GM12878 (cell line): Measurements from ENCODE around the gene PSORS1C2.
A peak's percentile ranks its signal among the peaks of the same experiment; 100 is the strongest.

Source experiments
- BCLAF1 ChIP-seq: fragments of 450-650 bp; IDR thresholded peaks from 2 replicates; pipeline ENCODE4 v1.6.1; 2017; ENCODE audit warnings: antibody characterized with exemption, mild to moderate bottlenecking, moderate library complexity
- CTCF ChIP-seq, 3 experiments: IDR thresholded peaks in 2 of 3; conservative IDR thresholded peaks in 1 of 3; 2 replicates each; pipeline ENCODE4 v1.5.1; 2011; ENCODE audit warnings: low read depth in 3 of 3, low read length in 3 of 3, mild to moderate bottlenecking in 3 of 3, control low read depth in 2 of 3, moderate library complexity in 2 of 3, inconsistent platforms in 1 of 3, mixed read lengths in 1 of 3; ENCODE audit not compliant: control insufficient read depth in 2 of 3, insufficient read depth in 1 of 3; ENCODE audit errors: extremely low read depth in 1 of 3
- EZH2 ChIP-seq: IDR thresholded peaks from 2 replicates; pipeline ENCODE4 v1.6.1; 2012; ENCODE audit warnings: low read depth, mild to moderate bottlenecking, control low read depth, inconsistent platforms, low read length, borderline replicate concordance; ENCODE audit not compliant: control insufficient read depth
- GABPA ChIP-seq: IDR thresholded peaks from 2 replicates; pipeline ENCODE4 v1.6.1; 2014; ENCODE audit warnings: antibody characterized with exemption, low read depth, mild to moderate bottlenecking, inconsistent platforms
- NFIC ChIP-seq: IDR thresholded peaks from 2 replicates; pipeline ENCODE4 v1.6.1; 2012; ENCODE audit warnings: low read depth, mild to moderate bottlenecking, inconsistent platforms, low read length, moderate library complexity
- NR2C2 ChIP-seq: IDR thresholded peaks from 2 replicates; pipeline ENCODE4 v1.6.1; 2011; ENCODE audit warnings: borderline replicate concordance, low read depth; ENCODE audit not compliant: control insufficient read depth, insufficient read length
- POLR2A ChIP-seq: IDR thresholded peaks from 2 replicates; pipeline ENCODE4 v1.6.1; 2011; ENCODE audit warnings: low read depth, mild to moderate bottlenecking, low read length
- POLR2AphosphoS5 ChIP-seq: IDR thresholded peaks from 2 replicates; pipeline ENCODE4 v1.6.1; 2011; ENCODE audit warnings: mild to moderate bottlenecking, low read length, inconsistent platforms
- RAD21 ChIP-seq: IDR thresholded peaks from 2 replicates; pipeline ENCODE4 v1.6.1; 2011; ENCODE audit warnings: mild to moderate bottlenecking, low read depth, low read length, moderate library complexity; ENCODE audit not compliant: insufficient read depth
- RELA ChIP-seq: fragments of 450-650 bp; IDR thresholded peaks from 2 replicates; pipeline ENCODE4 v1.8.0; 2014; ENCODE audit warnings: borderline replicate concordance; ENCODE audit not compliant: partially characterized antibody
- REST ChIP-seq: IDR thresholded peaks from 2 replicates; pipeline ENCODE4 v1.6.1; 2012; ENCODE audit warnings: mild to moderate bottlenecking, low read depth, low read length
- SMC3 ChIP-seq: IDR thresholded peaks from 2 replicates; pipeline ENCODE4 v1.6.1; 2011; ENCODE audit warnings: low read length, improper control_type of control experiment, borderline replicate concordance
- STAT3 ChIP-seq: IDR thresholded peaks from 2 replicates; pipeline ENCODE4 v1.6.1; 2011; ENCODE audit warnings: low read depth, low read length, improper control_type of control experiment

- TF ChIP-seq STAT3 (no peak), GABPA (no peak), RAD21 (no peak), SMC3 (no peak), CTCF (IDR thresholded peaks at IDR 0.05 in 2 of 3, conservative IDR thresholded peaks at IDR 0.05 in 1 of 3; ENCODE audit: control insufficient read depth in 2 of 3, extremely low read depth in 1 of 3, insufficient read depth in 1 of 3, low read depth in 3 of 3, low read length in 3 of 3) (peak in 2 of 3 experiments; percentile 30 to 32; a peak in 2 of 6 replicates), REST (no peak), EZH2 (no peak), RELA (no peak), BCLAF1 (no peak), POLR2AphosphoS5 (no peak), NFIC (no peak), POLR2A (peak; percentile 41; the same call in 1 of the 2 replicates), NR2C2 (no peak)
Observed at GRCh38 chr6:31158863-31159855, 20.3 kb upstream of the PSORS1C2 start.
